ENCODE data around the gene LYSMD3.

Gene LYSMD3

DNA sequence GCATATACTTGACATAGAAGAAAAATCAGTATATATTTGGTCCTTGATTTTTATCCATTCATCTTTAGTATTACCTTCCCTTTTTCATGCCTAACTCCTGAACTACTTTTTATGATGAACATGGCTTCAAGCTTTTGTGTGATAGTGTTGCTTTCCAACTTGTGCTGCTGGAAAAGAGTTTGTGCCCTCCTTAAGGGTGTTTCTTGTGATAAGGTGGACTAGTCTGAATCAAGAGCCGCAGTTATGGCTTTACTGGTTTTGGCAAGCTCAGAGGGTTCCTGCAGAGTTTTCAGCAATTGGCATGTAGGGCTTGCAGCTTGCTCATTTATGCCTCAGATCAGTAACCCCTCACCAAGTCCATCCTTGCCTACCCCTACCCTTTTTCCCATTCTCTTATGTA lies 34.2 kb downstream of the LYSMD3 start:
- in situ Hi-C loops (cut with MboI; ENCODE audit: low pct_unique_long_range_greater_than_20kb, low sequenced_read_pairs), result no loop called here
- DNase-seq, result no peak

GRCh38 chr5:90494043-90494442 lies 35.3 kb downstream of the LYSMD3 start:
- in situ Hi-C loops (cut with MboI; ENCODE audit: low pct_unique_long_range_greater_than_20kb, low sequenced_read_pairs), result no loop called here
- no peak for DNase-seq

- in situ Hi-C loops (cut with MboI; ENCODE audit: low pct_unique_long_range_greater_than_20kb, low sequenced_read_pairs), result no loop called here
- peak; percentile 46 for DNase-seq
Observed at GRCh38 chr5:90488791-90489190, 40.6 kb downstream of the LYSMD3 start.

DNA sequence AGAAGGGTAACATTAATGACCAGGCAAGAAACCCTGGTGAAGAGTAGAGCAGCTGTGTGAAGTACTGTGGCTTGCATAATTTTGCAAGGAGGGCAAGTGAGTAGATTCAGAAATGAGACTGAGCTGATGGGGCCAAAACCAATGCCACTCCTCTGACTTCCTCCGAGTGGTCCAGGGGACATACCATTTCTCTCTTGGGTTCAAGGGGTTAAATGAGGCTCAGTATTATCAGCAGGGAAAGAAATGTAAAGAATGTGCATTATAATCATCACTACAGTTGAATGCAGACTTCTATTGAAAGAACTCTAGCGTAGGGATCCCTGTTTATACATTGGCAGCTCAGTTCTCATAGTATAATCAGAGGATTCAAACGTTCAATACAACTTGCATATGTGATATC lies 44.8 kb downstream of the LYSMD3 start:
- no peak for DNase-seq
- in situ Hi-C loops (cut with MboI; ENCODE audit: low pct_unique_long_range_greater_than_20kb, low sequenced_read_pairs), result no loop called here

GRCh38 chr5:90483206-90483605 lies 46.2 kb downstream of the LYSMD3 start:
- in situ Hi-C loops (cut with MboI; ENCODE audit: low pct_unique_long_range_greater_than_20kb, low sequenced_read_pairs), result no loop called here
- DNase-seq, result no peak

DNA sequence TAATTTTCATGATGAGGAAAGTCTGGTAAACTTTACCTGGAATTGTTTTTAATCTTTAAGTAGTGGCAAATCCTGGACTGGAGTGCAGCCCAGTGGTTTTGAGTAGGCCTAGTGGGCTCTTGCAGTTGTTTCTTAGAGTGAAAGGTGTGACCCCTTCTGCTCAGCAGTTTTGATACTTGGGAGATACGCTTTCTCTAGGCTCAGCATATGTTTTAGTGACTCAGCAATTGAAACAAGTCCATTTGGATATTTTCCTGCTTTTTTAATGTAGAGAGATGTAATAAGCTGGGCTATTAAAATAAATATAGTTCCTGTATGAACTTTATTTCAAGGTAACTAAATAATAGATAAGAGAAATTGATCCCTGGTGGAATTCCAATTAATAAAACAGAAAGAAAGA lies 48.7 kb downstream of the LYSMD3 start:
- in situ Hi-C loops (cut with MboI; ENCODE audit: low pct_unique_long_range_greater_than_20kb, low sequenced_read_pairs), result no loop called here

DNA sequence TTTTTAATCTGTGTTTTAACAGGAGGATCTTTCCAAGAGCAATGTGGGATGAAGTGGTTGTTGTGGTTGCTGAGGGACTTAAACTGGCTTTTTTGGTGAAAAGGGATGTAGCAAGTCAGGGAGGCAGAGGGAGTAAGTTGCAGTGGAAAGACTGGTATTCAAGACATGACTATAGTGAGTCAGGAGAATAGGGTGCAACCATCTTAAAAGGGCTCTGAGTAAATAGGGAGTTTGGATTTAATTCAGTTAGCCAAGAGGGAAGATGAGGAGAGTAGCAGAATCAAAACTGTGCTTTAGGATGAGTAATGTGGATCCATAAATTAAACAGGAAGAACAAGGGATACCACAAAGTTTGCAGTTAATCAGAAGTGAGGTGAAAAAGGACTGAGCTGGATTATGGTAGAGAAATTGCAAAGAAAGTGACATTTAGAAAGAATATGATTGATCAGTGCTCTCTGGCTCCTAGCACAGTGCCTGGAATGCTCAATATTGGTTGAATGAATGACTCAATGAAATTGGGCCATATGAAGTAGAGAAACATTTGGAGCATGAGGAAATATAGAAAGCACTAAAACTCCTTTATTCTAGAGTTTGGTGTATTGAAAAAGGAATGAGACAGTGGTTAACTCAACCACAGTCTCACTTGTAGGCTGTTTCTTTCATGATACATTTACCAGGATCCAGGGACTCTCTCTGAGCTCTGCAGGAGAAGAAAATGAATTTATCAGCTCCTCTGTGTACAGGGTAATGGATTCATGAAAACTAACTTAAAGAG lies 49.6 kb downstream of the LYSMD3 start:
- DNase-seq, result no peak
- in situ Hi-C loops (cut with MboI; ENCODE audit: low pct_unique_long_range_greater_than_20kb, low sequenced_read_pairs), result no loop called here

More for the DNA sequence above, 48.7 kb downstream of the LYSMD3 start:
- no peak for DNase-seq

- in situ Hi-C loops (cut with MboI; ENCODE audit: low pct_unique_long_range_greater_than_20kb, low sequenced_read_pairs), result no loop called here
- DNase-seq, result no peak
Observed at GRCh38 chr5:90477621-90478215, 51.7 kb downstream of the LYSMD3 start.

DNA sequence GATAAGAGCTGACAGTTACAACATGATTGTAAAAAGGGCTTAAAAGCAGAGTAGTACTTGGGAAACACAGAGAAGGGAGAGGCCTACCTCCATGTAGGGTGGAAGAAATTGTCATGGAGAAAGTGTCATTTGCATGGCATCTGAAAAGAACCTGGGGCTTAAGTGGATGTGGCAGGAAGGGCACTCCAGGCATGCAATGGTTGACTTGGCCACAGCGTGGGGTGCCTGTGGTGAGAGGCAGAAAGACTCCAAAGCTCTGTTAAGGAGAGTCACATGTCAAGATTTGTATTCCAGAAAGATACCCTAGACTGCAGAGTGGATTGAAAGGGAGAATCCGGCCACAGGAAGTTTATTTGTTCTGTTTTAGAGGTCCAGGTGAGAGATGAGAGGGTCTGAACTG lies 52.3 kb downstream of the LYSMD3 start:
- peak; percentile 18 for DNase-seq
- in situ Hi-C loops (cut with MboI; ENCODE audit: low pct_unique_long_range_greater_than_20kb, low sequenced_read_pairs), result no loop called here

- in situ Hi-C loops (cut with MboI; ENCODE audit: low pct_unique_long_range_greater_than_20kb, low sequenced_read_pairs), result no loop called here
Observed at GRCh38 chr5:90476391-90476790, 53.0 kb downstream of the LYSMD3 start.

DNA sequence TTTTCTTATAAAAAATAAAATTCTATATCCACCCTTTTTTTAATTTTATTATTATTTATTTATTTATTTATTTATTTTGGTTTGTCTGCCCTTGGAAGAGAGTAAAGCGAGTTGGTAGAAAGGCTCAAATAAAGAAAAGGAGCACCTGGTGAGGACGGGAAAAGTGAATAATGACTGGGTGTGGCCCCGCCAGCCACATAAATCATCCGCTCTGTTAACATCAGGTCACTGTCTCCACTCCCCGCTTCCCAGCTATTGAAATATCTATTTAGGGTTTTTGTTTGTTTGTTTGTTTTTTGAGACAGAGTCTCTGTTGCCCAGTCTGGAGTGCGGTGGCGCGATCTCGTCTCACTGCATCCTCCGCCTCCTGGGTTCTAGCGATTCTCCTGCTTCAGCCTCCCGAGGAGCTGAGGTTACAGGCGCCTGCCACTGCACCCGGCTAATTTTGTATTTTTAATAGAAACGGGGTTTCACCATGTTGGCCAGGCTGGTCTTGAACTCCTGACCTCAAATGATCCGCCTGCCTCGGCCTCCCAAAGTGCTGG lies 53.9 kb downstream of the LYSMD3 start:
- DNase-seq, result no peak

More at GRCh38 chr5:90476391-90476790, 53.0 kb downstream of the LYSMD3 start:
- DNase-seq, result no peak

GRCh38 chr5:90474235-90475107 lies 54.9 kb downstream of the LYSMD3 start, which contains the start of the genes MBLAC2 and POLR3G:
Gene MBLAC2, minus strand, starts transcription at chr5:90474771. Its CDS starts 479 bp downstream, at chr5:90474292.
Gene POLR3G, plus strand, starts transcription at chr5:90474864. Its CDS starts 10,704 bp downstream, at chr5:90485568.
- peak; percentile 94 for DNase-seq
- in situ Hi-C loops (cut with MboI; ENCODE audit: low pct_unique_long_range_greater_than_20kb, low sequenced_read_pairs), result no loop called here

More for the DNA sequence above, 53.9 kb downstream of the LYSMD3 start:
- in situ Hi-C loops (cut with MboI; ENCODE audit: low pct_unique_long_range_greater_than_20kb, low sequenced_read_pairs), result no loop called here

- in situ Hi-C loops (cut with MboI; ENCODE audit: low pct_unique_long_range_greater_than_20kb, low sequenced_read_pairs), result no loop called here
- peak; percentile 61 for DNase-seq
Observed at GRCh38 chr5:90473396-90474234, 55.8 kb downstream of the LYSMD3 start.

DNA sequence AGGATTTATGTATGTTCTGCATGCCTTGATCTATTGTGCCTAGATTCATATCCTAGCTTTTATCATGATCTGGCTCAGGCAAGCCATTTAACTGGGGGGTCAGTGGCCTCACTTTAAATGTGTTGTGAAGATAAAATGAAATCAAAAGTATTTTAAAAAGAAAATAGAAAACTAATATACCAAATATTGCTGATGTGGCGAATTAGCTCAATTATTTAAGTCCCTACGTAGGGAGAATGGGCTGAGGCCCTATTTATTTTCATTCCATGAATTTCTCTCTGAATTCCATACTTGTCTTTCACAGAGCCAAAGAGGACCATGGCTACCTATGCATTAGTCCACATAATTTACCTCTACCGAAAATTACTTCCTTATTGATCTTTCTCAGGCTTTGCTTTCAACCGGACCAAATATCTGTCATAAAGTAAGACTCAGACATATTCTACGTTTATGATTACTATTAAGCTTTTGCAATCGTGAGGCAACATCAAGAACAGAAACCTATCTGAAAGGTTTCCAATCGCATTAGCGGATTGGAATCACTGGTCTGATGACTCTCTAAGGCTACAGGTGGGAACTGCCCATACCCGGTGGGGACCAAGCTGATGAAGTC lies 56.5 kb downstream of the LYSMD3 start:
- DNase-seq, result no peak
- in situ Hi-C loops (cut with MboI; ENCODE audit: low pct_unique_long_range_greater_than_20kb, low sequenced_read_pairs), result no loop called here
